Measurements from ENCODE around the gene ZNF649. TPM values are rescaled to one million over a fixed set of nuclear protein-coding genes. Genes with fewer than 3 reads are reported as not detected.

The ZNF649 gene
- polyA plus RNA-seq, 1 donor from 2014 or later, result 19.8 TPM

DNA sequence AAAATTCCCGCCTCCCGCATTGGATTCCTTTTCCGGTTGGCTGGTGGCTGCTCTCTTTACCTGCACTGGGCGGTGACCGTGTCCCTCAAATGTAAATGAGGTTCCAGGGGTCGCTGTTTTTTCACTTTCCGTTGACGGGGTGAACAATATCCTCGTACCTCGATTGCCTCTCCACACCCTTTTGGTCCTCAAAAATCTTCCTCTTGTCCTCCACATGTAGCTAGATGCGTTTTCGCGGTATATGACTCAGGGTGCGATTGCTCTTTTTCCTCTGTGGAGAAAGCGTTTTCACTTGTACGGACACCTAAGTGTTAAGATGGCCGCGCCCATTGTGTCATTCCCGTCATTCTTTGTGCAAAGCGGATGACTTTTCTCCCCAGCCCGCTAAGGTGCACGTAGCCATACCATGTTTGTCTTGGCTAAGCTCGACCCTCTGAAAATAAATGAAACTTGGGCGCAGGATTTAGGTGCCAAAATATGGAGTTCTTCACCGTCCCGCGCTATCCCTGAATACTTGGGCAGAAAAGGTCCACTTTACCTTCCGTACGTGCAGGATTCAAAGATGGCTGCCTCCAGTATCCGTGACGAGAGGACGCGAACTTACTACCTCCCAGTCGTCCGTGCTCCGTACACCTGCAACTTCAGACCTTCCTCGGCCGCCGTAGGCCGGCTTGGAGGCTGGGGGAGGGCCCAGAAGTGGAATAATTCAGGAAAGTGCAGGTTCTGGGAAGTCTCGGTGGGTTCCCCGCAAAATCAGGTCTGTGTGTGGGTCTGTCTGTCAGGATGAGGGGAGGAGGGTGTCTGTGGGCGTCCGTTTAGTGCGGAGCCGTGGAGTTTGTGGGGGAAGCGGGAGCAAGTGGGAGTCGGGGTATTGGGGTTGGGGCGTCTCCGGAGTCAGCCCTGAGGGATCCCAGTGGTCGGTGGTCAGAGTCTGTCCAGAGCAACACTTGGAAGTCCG is 22.2 kb upstream of the ZNF649 start, which contains the start of gene ZNF613:
Gene ZNF613 (plus strand): TSS at position 689 of the 958 bp plus-strand sequence. CDS start 8,749 bp downstream, outside the sequence.
- H3K27ac ChIP-seq (ENCODE audit: low read length), result peak within 1 kb of the TSS; percentile 98
- H3K36me3 ChIP-seq (ENCODE audit: insufficient read depth, low read length), result no peaks in the 10 kb centered on the region
- H2AFZ ChIP-seq (ENCODE audit: low read depth, low read length), result peak within 1 kb of the TSS; percentile 96
- peak within 1 kb of the TSS; percentile 52 for H3K4me2 ChIP-seq (ENCODE audit: low read length)
- no peaks in the 10 kb centered on the region for H3F3A ChIP-seq (ENCODE audit: insufficient read depth, low read length, poor library complexity, severe bottlenecking)
- no peaks in the 10 kb centered on the region for H4K20me1 ChIP-seq (ENCODE audit: insufficient read depth)
- H3K9ac ChIP-seq (ENCODE audit: low read length), result peak within 1 kb of the TSS; percentile 91
- H3K79me2 ChIP-seq (replicated peaks; ENCODE audit: insufficient read depth, low read length), result peaks cover 8% of the 10 kb centered on the region
- no peaks in the 10 kb centered on the region for H3K27me3 ChIP-seq (ENCODE audit: insufficient read depth, low read depth, low read length)
- H3K4me3 ChIP-seq (ENCODE audit: low read length), result peak within 1 kb of the TSS; percentile 72
- H3K9me2 ChIP-seq (ENCODE audit: insufficient read depth, low read length), result no peaks in the 10 kb centered on the region
- H3K9me3 ChIP-seq (ENCODE audit: low read length), result peaks cover 5% of the 10 kb centered on the region
- TF ChIP-seq EZH2 (IDR thresholded peaks at IDR 0.05; ENCODE audit: borderline replicate concordance, insufficient read depth, low read length, poor library complexity, severe bottlenecking), result no peak
- peak; percentile 91 for TF ChIP-seq TAF1 (IDR thresholded peaks at IDR 0.05; ENCODE audit: low read depth)
- TF ChIP-seq RAD21 (conservative IDR thresholded peaks at IDR 0.05), result no peak
- TF ChIP-seq MXI1 (conservative IDR thresholded peaks at IDR 0.05; ENCODE audit: poor library complexity, severe bottlenecking), result peak; percentile 56
- TF ChIP-seq EP300 (conservative IDR thresholded peaks at IDR 0.05; ENCODE audit: poor library complexity, severe bottlenecking), result peak; percentile 11
- TF ChIP-seq, protein P1, sequence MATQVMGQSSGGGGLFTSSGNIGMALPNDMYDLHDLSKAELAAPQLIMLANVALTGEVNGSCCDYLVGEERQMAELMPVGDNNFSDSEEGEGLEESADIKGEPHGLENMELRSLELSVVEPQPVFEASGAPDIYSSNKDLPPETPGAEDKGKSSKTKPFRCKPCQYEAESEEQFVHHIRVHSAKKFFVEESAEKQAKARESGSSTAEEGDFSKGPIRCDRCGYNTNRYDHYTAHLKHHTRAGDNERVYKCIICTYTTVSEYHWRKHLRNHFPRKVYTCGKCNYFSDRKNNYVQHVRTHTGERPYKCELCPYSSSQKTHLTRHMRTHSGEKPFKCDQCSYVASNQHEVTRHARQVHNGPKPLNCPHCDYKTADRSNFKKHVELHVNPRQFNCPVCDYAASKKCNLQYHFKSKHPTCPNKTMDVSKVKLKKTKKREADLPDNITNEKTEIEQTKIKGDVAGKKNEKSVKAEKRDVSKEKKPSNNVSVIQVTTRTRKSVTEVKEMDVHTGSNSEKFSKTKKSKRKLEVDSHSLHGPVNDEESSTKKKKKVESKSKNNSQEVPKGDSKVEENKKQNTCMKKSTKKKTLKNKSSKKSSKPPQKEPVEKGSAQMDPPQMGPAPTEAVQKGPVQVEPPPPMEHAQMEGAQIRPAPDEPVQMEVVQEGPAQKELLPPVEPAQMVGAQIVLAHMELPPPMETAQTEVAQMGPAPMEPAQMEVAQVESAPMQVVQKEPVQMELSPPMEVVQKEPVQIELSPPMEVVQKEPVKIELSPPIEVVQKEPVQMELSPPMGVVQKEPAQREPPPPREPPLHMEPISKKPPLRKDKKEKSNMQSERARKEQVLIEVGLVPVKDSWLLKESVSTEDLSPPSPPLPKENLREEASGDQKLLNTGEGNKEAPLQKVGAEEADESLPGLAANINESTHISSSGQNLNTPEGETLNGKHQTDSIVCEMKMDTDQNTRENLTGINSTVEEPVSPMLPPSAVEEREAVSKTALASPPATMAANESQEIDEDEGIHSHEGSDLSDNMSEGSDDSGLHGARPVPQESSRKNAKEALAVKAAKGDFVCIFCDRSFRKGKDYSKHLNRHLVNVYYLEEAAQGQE (IDR thresholded peaks at IDR 0.05; ENCODE audit: borderline replicate concordance), result peak; percentile 88
- peak; percentile 69 for TF ChIP-seq CTCF (IDR thresholded peaks at IDR 0.05; ENCODE audit: poor library complexity, severe bottlenecking)
- TF ChIP-seq POLR2AphosphoS5 (IDR thresholded peaks at IDR 0.05), result peak; percentile 46
- peak; percentile 22 for TF ChIP-seq SMC3 (conservative IDR thresholded peaks at IDR 0.05; ENCODE audit: poor library complexity)

GRCh38 chr19:51926426-51926783 is 21.6 kb upstream of the ZNF649 start:
- Histone ChIP-seq H3K79me2 (replicated peaks; ENCODE audit: insufficient read depth, low read length) (peaks cover 8% of the 10 kb centered on the region), H3F3A (ENCODE audit: insufficient read depth, low read length, poor library complexity, severe bottlenecking) (no peaks in the 10 kb centered on the region), H3K9me2 (ENCODE audit: insufficient read depth, low read length) (no peaks in the 10 kb centered on the region), H3K27ac (ENCODE audit: low read length) (peak overlapping the region; percentile 98), H3K9ac (ENCODE audit: low read length) (peak overlapping the region; percentile 91), H4K20me1 (ENCODE audit: insufficient read depth) (no peaks in the 10 kb centered on the region), H3K36me3 (ENCODE audit: insufficient read depth, low read length) (no peaks in the 10 kb centered on the region), H3K4me3 (ENCODE audit: low read length) (peak overlapping the region; percentile 72), H3K9me3 (ENCODE audit: low read length) (peaks cover 5% of the 10 kb centered on the region), H2AFZ (ENCODE audit: low read depth, low read length) (peak overlapping the region; percentile 96), H3K4me2 (ENCODE audit: low read length) (no peak overlapping the region), H3K27me3 (ENCODE audit: insufficient read depth, low read depth, low read length) (no peaks in the 10 kb centered on the region)
- no peak for TF ChIP-seq EZH2 (IDR thresholded peaks at IDR 0.05; ENCODE audit: borderline replicate concordance, insufficient read depth, low read length, poor library complexity, severe bottlenecking)
- TF ChIP-seq SMC3 (conservative IDR thresholded peaks at IDR 0.05; ENCODE audit: poor library complexity), result no peak
- TF ChIP-seq RAD21 (conservative IDR thresholded peaks at IDR 0.05), result no peak
- TF ChIP-seq POLR2AphosphoS5 (IDR thresholded peaks at IDR 0.05), result no peak
- TF ChIP-seq CTCF (IDR thresholded peaks at IDR 0.05; ENCODE audit: poor library complexity, severe bottlenecking), result no peak
- no peak for TF ChIP-seq TAF1 (IDR thresholded peaks at IDR 0.05; ENCODE audit: low read depth)
- TF ChIP-seq, protein P1 (IDR thresholded peaks at IDR 0.05; ENCODE audit: borderline replicate concordance), result no peak
- no peak for TF ChIP-seq EP300 (conservative IDR thresholded peaks at IDR 0.05; ENCODE audit: poor library complexity, severe bottlenecking)
- no peak for TF ChIP-seq MXI1 (conservative IDR thresholded peaks at IDR 0.05; ENCODE audit: poor library complexity, severe bottlenecking)

All from neural cell (in vitro differentiated cells).